GM19043 (cell line): ENCODE results near the gene RREB1.

Experiments
- ATAC-seq: cut with Tn5 transposase; IDR thresholded peaks from one replicate; pipeline ENCODE4 v1.9.1; 2021; ENCODE audit warnings: low read depth; ENCODE audit not compliant: unreplicated experiment

Gene RREB1

DNA sequence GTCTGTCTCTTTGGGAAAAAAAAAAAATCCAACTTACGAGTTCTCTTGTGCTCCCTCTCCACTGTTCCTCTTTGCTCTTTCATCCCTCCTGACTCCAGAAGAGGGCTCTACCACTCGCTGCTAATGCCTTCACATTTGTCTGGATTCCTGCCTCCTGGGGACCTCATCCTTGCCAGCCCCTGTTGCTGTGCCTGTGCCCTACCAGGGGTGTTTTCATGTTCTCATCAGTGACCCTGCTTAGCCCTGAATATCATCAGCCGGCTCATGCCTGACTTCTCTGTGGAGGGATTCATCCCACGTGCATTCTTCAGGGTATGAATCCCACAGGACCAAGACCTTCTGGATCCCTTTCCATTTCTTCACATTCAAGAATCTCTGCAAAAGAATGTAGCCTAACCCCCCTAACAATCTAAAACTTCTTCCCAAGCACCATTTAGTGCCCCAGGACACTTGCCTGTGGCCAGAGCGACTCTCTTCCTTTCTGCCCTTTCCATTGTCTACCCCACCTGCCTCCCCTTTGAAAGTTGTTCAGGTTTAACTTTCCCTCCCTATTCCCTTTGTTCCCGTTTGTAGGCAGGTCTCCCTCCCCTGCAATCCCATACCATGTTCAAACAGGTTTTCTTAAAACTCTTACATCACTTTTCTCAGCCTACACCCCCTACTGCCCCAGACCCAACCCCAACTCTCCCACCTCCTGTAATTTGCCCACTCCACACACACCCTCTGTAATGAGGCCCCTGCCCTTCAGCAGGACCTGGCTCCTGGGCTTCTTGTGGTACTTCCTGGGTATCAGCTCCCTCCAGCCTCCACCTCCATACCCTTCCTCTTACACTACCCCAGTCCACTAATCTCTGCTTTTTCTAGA lies 50.2 kb downstream of the RREB1 start:
- no peak for ATAC-seq

DNA sequence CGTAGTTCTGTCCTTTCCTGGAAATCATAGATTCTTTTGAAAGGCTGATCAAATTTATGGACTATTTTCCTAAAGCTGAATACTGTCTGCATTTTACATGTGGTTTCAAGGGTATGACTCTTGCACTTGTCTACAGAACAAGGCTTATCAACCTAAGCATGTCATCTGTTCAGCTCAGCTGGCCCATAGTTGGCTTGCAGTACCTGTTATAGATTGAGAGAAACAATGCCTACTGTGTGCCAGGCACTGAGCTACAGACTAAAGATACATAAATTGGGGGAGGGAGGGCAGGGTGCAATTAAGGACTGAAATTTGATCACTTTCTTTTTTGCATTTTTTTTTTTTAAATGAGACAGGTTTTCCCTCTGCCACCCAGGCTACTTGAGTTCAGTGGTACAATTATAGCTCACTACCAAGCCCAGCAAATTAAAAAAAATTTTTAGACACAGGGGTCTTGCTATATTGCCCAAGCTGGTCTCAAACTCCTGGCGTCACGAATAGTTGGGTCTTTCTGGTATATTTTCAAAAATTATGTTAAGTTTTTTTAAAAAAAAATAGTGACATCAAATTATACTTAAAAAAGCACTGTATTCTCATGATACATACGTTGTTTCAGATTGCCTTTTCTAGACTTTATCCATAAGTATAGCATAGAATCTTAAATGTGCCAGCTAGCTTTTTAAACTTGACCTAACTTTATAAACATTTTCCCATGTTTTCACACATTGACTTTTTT lies 52.2 kb downstream of the RREB1 start:
- no peak for ATAC-seq

DNA sequence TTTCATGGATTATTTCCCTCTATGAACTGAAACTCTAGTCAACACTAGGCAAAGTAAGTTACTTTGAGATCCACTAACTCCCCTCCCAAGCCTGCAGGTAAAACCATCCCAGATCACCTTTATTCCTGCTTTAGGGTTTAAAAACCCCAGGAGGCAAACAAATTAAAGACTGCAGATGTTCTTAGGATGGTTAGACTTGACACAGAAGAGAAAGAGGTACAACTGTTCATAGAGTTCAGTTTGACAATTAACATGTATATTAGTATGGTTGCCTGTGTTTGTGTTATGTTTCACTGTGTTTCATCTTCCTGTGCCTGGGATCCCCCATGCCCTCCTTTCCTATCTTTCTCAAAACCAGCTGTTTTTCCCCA lies 53.5 kb downstream of the RREB1 start:
- no peak for ATAC-seq

DNA sequence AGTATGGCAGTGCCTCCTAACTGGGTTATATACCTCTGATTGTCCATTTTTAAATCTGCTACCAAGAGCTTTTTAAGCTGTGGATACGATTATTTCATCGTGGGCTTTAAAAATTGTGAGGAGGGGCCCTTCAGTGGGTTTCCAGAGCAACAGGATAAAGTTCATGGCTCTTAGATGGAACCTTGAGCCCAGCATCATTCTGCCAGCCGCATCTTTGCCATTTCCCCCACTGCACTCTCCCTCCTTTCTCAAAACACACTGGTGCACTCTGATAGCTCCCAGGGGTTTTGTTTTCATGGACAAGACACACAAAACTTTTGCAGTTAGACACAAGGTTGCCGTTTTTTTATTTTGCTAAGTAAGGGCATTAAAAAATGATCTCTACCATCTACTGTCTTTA lies 54.1 kb downstream of the RREB1 start:
- ATAC-seq, result no peak

DNA sequence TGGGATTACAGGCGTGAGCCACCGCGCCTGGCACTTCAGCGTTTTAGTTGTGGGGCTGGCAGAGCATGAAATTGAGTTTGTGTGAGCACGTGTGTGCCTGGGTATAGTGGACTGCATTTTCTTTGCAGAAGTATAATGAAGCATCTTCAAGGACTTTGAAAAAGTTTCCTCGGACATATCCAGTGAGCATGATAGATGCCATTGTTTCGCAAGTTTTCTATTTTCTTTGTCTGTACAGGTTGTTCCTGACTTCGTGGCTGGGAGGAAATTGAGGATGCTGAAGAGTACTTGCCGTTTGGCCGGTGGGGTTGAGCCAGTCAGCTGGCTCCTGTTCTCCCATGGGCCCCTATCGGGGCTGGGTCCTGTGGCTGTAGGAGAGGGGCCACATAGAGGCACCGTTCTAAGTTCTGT lies 55.9 kb downstream of the RREB1 start:
- no peak for ATAC-seq

DNA sequence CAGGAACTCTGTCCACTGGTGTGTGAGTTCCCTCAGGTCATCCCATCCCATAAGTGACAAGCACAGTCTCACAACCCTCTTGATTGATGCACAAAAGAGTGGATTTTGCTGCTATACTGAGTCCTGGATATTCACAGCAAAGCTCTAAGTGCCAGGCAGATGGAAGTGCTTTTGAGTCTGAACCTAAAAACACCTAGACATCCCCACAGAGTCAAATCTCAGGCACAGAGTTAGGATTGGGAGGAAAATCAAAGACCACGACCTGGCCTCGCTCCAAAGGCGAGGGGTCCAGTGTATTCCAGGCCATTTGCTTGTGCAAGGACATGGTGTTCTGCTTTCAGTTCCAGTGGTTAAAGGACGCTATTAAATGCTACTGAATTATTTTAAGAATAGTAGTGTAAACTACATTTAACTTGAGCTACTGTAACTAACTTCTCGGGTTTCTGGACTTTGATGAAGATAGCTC lies 56.8 kb downstream of the RREB1 start:
- no peak for ATAC-seq

DNA sequence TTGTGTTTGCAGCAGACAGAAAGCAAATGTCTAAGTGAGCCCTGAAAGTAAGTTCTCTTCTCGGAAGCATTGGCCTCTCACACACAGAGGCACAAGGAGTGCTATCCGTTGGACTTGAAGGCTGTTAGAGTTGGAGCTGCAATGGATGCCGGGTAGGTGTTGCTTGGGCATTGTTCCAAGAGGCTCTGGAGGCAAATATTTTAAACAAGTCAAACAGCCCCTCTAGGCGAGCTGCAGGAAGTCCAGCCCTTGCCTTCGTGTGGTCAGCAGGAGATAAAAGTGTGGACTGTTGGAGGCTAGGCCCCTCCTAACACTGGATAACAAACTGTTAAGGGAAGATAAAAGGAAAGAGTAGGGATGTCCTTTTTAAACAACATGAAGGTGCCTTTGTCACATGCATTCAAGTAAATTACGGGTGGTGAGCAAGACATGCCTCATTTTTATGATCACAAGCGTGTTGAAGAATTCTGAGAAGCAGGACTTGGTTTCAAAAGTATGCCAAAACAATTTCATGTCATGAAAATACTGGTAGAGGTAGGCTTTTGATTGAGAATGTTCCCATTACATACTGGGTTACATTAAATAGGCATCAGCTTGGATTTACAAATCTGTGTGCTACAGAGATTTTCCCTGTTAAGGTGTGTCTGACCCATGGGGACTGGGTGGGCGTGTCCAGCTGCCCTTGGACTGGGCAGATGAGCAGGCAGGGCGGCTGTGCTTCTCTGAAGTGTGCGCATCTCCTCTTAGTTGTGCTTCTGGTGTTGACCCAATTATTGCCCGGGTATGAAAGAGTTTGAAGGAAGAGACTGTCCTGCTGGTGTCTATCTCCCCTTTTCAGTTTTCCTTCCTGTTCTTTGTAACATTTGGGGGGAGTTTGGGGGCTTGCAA lies 57.5 kb downstream of the RREB1 start:
- ATAC-seq, result no peak

DNA sequence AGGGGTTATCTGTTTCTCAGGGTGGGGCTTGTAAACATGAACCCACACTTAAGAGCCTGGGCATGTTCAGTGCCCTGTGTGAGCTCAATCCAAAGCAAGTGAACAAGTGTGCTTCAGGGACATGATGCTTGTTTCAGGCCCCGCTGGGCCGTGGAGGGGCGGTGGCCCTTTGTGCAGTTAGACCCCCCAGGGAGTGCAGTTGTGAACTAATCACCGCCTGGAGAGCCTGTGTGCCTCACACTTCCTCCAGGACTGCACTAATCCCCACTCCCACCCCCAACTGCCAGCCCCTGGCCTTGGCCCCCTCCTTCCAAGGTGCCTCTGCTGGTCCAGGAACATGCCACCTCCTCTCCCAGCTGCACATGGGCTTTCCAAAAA lies 58.1 kb downstream of the RREB1 start:
- ATAC-seq, result no peak

DNA sequence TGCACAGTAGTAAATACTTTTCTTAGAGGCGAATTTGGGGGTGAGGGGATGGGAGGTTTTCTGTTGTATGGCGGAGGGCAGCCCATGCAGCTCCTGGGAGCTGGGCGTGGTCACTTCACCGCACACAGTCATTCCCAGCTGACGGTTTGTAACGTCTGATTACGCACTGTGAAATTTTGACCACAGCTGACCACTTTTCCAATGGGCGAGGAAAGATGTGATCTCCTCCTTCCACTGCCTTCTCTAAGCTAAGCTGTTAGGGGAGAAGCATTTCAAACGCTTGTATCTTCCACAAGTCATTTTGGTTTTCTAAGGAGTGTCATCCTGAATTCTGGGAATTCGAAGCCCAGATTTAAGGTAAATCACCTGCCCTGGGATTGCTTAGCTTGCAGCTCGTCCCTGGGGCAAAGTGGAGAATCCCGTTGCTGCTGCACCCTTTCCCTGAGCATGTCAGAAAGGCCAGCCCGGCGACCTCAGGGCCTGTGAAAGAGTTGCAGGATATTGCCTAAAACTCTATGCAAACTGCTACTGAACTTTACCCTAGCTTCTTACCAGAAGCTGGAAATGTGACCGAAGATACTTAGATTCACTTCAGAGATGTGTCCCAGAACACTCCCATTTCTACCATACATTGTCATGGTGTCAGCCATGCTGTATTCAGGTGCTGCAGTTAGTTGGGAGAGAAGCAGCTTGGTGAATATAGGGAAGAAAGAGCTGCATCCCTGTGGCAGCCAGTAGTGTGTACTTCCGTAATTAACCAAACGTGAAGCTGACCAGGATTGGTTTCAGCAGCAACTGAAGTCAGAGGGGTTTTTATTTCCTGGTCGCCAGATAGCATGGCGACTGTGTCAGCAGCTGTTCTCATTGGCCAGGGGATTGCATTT lies 58.9 kb downstream of the RREB1 start:
- ATAC-seq, result no peak

DNA sequence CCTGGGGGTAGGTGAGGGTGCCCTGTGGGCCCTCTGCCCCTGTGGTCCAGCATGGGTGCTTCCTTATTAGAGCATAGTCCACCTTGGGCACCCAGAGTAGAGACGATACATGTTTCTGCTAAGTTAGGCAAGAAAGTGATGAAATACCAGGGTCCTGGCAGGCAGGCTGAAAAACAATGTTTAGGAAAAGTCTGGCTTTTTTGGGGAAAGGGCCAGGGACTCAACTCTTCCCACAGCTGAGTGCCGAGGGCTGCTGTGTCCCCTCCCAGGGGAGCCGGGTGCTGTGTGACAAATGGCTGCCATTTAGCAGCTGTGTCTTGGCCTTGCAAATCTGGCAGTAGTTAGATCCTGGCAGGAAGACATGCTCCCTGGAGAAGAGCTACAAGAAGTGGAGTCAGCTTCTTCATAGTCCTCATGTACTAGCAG lies 61.5 kb downstream of the RREB1 start:
- ATAC-seq, result no peak

DNA sequence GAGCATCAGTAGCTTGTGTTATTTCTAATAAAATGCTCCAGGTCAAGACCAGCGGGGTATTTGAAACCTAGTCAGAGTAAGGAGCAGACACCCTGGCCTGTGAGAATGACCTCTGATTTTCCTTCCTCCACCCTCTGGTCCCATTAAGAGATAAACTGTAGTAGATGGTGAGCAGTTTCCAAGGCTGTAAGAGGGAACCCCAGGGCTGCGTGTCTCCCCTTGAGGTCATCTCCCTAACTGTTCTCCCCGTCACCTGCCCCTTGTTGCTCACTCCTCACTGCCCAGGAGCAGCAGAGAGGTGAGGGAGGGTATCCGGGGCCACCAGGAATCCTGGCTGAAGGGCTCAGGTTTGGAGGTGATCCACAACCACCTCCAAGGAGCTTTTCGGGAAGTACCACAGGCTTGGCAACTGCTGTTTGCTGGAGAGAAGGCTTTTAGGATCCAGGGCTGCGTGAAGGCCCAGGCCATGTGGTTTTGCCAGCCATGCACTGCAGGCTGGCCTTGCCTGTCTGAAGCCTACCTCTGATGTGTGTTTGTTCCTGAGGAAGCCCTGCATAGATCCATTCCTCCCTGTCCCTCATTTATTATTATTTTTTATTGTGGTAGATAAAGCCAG lies 62.5 kb downstream of the RREB1 start:
- no peak for ATAC-seq

DNA sequence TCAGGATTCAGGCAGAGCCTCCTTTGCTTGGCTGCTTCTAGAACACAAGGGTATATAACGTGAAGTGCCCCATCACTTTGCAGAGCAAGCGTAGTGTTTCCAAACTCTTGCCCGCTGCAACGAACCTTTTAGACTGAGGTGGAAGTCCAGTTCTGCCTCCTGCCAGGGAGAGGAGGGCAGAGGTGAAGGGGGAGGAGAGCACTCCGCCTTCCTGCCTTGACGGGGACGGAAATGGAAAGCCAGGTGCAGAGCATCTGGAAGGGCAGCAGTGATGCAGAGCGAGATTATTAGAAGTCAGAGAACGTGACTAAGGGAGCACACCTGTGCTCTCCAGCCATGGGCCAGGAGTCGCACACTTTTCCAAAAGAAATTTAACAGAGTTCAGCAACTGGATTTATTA lies 63.4 kb downstream of the RREB1 start:
- ATAC-seq, result no peak

DNA sequence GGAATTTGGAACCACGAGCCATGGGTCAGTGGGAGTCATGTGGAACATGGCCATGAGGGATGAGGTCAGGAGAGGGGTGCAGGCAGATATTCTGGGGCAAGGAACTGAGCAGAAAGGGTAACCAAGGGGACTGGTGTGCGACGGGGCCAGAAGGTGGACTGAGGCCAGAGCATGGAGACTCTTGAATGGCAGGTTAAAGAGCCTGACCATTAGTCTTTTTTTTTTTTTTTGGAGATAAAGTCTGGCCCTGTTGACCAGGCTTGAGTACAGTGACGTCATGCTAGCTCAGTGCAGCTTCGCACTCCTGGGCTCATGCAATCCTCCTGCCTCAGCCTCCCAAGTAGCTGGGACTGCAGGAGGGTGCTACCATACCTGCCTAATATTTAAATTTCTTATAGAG lies 64.0 kb downstream of the RREB1 start:
- no peak for ATAC-seq

DNA sequence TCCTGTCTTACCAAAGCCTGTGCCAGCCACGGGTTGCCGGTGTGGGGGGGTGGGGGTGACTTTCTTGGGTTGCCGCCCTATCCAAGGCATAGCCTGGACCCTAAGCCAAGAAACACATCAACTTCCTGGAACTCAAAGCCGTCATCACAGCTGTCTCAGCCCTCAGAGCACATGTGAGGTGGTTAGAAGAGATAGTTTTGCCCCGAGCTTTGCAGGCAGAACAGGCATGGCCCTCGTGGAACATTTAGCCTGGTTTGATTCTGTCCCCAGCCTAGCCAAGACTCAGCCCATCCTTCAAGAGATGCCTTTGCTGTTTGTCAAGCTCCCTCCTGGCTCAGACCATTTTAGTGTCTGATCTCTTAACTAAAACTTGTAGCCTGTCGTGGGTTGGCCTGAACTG lies 64.9 kb downstream of the RREB1 start:
- no peak for ATAC-seq

DNA sequence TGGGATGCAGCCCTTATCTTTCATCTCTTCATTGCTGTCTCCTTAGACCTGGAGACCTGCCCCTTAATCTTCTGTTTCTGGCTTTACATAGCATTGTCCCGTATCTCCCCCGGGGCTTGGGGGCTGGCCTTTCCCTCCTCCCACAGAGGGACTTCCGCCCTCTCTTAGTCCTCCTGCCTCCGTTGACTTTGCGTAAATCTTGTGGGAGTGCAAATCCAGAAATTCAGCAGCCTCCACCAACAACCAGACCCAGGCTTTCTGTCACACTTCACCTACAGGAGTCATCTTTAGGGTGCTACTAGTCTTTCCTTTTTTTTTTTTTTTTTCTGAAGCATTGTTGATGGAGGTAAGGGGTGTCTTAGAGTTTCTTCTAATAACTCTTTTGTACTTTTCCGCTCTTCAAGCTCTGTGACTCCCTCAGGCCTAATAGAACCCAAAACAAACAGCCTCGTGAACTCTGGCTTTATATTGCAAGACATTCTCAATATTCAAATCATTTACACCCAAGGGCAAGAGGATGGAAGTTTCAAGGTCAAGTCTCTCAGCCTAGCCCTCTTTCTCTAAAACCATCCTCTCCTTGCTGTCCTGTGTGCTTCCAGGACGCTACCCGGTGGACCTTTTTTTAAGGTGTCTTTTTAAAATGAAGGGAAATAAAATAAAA lies 66.2 kb downstream of the RREB1 start:
- ATAC-seq, result no peak

DNA sequence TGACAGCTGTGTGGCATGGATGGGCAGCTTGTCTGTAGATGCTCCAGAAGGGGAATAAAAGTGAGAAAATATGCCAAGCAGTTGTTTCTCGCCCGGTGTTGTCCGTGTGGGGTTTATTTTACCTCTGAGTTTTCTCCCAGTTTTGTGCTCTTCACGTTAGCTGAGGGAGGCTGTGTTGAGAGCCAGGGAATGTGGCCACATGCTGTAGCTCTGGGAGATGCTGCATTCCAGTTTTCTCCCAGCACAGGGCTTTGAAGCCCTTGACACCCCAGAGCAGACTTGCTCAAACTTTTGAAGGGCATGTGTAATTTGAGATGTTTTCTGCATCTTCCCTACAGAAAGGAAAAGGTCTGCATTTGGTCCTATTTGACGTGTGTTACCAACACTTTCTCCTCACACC lies 67.7 kb downstream of the RREB1 start:
- ATAC-seq, result no peak

DNA sequence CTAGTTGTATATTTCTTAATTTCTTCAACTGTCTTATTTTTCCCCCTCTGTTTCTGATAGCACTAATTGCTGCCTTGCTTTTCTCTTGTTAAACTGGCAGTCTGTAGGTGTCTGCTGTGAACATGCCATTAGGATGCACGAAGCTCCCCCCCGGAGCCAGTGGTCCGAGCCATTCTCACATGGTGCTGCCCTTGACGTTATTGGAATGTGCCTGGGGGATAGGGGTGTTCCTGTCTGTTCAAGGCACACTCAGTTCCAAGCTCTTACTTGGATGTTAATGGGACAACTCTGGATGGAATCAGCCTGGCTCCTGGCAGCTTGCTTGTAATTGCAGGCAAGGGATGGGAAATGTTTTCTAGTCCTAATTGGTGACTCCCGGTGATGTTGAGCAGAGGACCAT lies 68.4 kb downstream of the RREB1 start:
- no peak for ATAC-seq

DNA sequence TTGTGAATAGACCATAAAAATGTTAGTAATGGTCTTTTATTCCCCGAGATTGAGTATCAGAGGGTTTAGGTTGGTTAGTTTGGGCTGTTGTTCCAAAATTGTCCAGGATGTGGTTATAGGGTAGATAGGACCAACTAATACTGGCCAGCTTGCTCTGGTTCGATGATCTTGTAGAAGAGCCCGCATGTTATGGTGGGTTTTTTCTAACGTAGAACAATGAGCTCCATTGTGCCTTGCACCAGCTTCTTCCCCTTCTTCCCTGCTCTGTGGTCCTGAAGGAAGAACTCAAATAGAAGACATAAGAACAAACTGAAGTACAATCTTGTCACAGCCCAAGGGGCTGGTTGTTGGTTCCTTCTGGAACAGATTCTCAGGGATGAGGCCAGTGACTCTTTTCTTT lies 70.5 kb downstream of the RREB1 start:
- ATAC-seq, result no peak

DNA sequence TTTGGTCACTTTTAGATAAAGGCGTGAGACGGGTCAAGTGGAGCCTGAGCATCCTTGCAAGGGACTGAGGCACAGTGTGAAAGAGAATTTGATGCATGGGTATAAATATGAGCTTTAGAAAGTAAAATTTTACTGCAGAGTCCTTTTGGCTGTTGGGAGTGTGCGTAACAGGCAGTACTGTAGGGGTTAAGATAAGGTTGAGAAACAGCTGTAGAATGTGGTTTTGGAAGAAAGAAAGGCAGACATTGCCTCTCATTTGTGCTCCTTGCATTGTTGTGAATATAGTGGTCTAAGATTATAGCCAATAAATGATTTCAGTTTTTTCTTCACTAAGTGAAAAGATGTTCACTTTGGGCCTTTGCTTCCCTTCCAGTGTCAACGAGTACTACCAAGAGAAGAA lies 73.0 kb downstream of the RREB1 start:
- no peak for ATAC-seq
